CD4-positive, alpha-beta T cell treated with Interleukin-1 beta for 1 hour (primary cell): ENCODE measurements around the gene MMP3.

Experiments used
- DNase-seq, 2 donors: peaks; one replicate each; pipeline ENCODE4 v3.0.0-alpha.2; 2020 to 2022

Gene MMP3

GRCh38 chr11:102831489-102832440 lies 11.6 kb downstream of the MMP3 start:
- no peak for DNase-seq

GRCh38 chr11:102831128-102831488 lies 12.3 kb downstream of the MMP3 start:
- no peak for DNase-seq

- no peak for DNase-seq
These were observed 13.2 kb downstream of the MMP3 start for GRCh38 chr11:102830001-102830727.

GRCh38 chr11:102829316-102830000 lies 14.0 kb downstream of the MMP3 start:
- no peak for DNase-seq

- DNase-seq, result no peak
These were observed 18.9 kb downstream of the MMP3 start for GRCh38 chr11:102824556-102824955.

GRCh38 chr11:102819491-102819890 lies 23.9 kb downstream of the MMP3 start:
- DNase-seq, result no peak

GRCh38 chr11:102813484-102813883 lies 29.9 kb downstream of the MMP3 start:
- DNase-seq, result no peak

- no peak for DNase-seq
These were observed 31.2 kb downstream of the MMP3 start for GRCh38 chr11:102812188-102812587.

GRCh38 chr11:102810950-102811660 lies 32.3 kb downstream of the MMP3 start:
- no peak for DNase-seq

- no peak for DNase-seq
These were observed 33.4 kb downstream of the MMP3 start for GRCh38 chr11:102809971-102810370.

- no peak for DNase-seq
These were observed 35.5 kb downstream of the MMP3 start for GRCh38 chr11:102807921-102808320.

- DNase-seq, result no peak
These were observed 37.1 kb downstream of the MMP3 start for GRCh38 chr11:102806296-102806695.

- no peak for DNase-seq
These were observed 41.1 kb downstream of the MMP3 start for GRCh38 chr11:102802341-102802740.

GRCh38 chr11:102800767-102801166 lies 42.6 kb downstream of the MMP3 start:
- DNase-seq, result no peak

GRCh38 chr11:102799681-102800340 lies 43.6 kb downstream of the MMP3 start:
- DNase-seq, result no peak

- DNase-seq, result no peak
These were observed 45.2 kb downstream of the MMP3 start, which contains the start of gene MMP1 for GRCh38 chr11:102798012-102798746. MMP1 (minus strand) TSS chr11:102798160; CDS start chr11:102798092, 68 bp downstream.

- no peak for DNase-seq
These were observed 49.0 kb downstream of the MMP3 start for GRCh38 chr11:102794382-102794781.

- no peak for DNase-seq
These were observed 49.6 kb downstream of the MMP3 start for GRCh38 chr11:102793677-102794290.

- DNase-seq, result no peak
These were observed 50.8 kb downstream of the MMP3 start for GRCh38 chr11:102792604-102793003.

GRCh38 chr11:102791271-102792036 lies 52.0 kb downstream of the MMP3 start:
- DNase-seq, result no peak
